ENCODE results near the gene RUVBL2. TPM values are rescaled to one million over a fixed set of nuclear protein-coding genes. Genes with fewer than 3 reads are reported as not detected.

Gene RUVBL2
- total RNA-seq = 113 and 122 TPM in 2 replicates

GRCh38 chr19:48993175-48994034 lies at the start of gene RUVBL2, which contains the start of gene GYS1:
Gene RUVBL2, plus strand, starts transcription at chr19:48993887. Its CDS starts 25 bp downstream, at chr19:48993912.
Gene GYS1, minus strand, starts transcription at chr19:48993309. Its CDS starts 197 bp downstream, at chr19:48993112.
- H2AFZ ChIP-seq (ENCODE audit: low read length) = peak within 1 kb of the TSS; percentile 82
- TF ChIP-seq CTCF (IDR thresholded peaks at IDR 0.05; ENCODE audit: extremely low read depth, low read depth, low read length) = peak; percentile 82

GRCh38 chr19:48945415-48945814 lies 48.3 kb upstream of the RUVBL2 start:
- DNase-seq (ENCODE audit: insufficient read length, low spot score, missing footprints) = peak; percentile 48
- no peak for TF ChIP-seq CTCF (IDR thresholded peaks at IDR 0.05; ENCODE audit: extremely low read depth, low read depth, low read length)
- no peaks in the 10 kb centered on the region for H3K4me1 ChIP-seq (ENCODE audit: insufficient read depth, low read length)
- H3K4me2 ChIP-seq (ENCODE audit: insufficient read depth, low read length) = no peak overlapping the region
- H3K9me3 ChIP-seq (ENCODE audit: low read depth, low read length) = peaks cover 6% of the 10 kb centered on the region
- H3K36me3 ChIP-seq (ENCODE audit: insufficient read depth, low read length) = no peaks in the 10 kb centered on the region
- H3K4me3 ChIP-seq (ENCODE audit: insufficient read depth, low read length) = no peak overlapping the region
- no peaks in the 10 kb centered on the region for H3K27me3 ChIP-seq (ENCODE audit: insufficient read depth, low read length)
- H4K20me1 ChIP-seq (ENCODE audit: insufficient read depth, low read length) = no peaks in the 10 kb centered on the region
- no peaks in the 10 kb centered on the region for H3K79me2 ChIP-seq (ENCODE audit: insufficient read depth, low read length)
- H3K27ac ChIP-seq (ENCODE audit: low read depth, low read length) = no peak overlapping the region
- no peak overlapping the region for H2AFZ ChIP-seq (ENCODE audit: low read length)

More at GRCh38 chr19:48993175-48994034, at the start of gene RUVBL2, which contains the start of gene GYS1:
- Histone ChIP-seq H3K4me1 (ENCODE audit: insufficient read depth, low read length) (peaks cover 29% of the 10 kb centered on the region), H3K4me2 (ENCODE audit: insufficient read depth, low read length) (peak within 1 kb of the TSS; percentile 99), H3K36me3 (ENCODE audit: insufficient read depth, low read length) (peaks cover 6% of the 10 kb centered on the region), H3K79me2 (ENCODE audit: insufficient read depth, low read length) (peaks cover 80% of the 10 kb centered on the region), H4K20me1 (ENCODE audit: insufficient read depth, low read length) (peaks cover 20% of the 10 kb centered on the region), H3K4me3 (ENCODE audit: insufficient read depth, low read length) (peak within 1 kb of the TSS; percentile 89), H3K9me3 (ENCODE audit: low read depth, low read length) (no peaks in the 10 kb centered on the region), H3K27me3 (ENCODE audit: insufficient read depth, low read length) (no peaks in the 10 kb centered on the region), H3K27ac (ENCODE audit: low read depth, low read length) (peak within 1 kb of the TSS; percentile 85)
- peak; percentile 98 for DNase-seq (ENCODE audit: insufficient read length, low spot score, missing footprints)

GRCh38 chr19:48945817-48946216 lies 47.9 kb upstream of the RUVBL2 start:
- H3K27me3 ChIP-seq (ENCODE audit: insufficient read depth, low read length) = no peaks in the 10 kb centered on the region
- DNase-seq (ENCODE audit: insufficient read length, low spot score, missing footprints) = no peak
- no peak overlapping the region for H2AFZ ChIP-seq (ENCODE audit: low read length)
- no peak for TF ChIP-seq CTCF (IDR thresholded peaks at IDR 0.05; ENCODE audit: extremely low read depth, low read depth, low read length)
- H3K4me2 ChIP-seq (ENCODE audit: insufficient read depth, low read length) = no peak overlapping the region
- no peaks in the 10 kb centered on the region for H3K36me3 ChIP-seq (ENCODE audit: insufficient read depth, low read length)
- no peak overlapping the region for H3K4me3 ChIP-seq (ENCODE audit: insufficient read depth, low read length)
- H3K9me3 ChIP-seq (ENCODE audit: low read depth, low read length) = peaks cover 6% of the 10 kb centered on the region
- no peaks in the 10 kb centered on the region for H4K20me1 ChIP-seq (ENCODE audit: insufficient read depth, low read length)
- H3K27ac ChIP-seq (ENCODE audit: low read depth, low read length) = no peak overlapping the region
- no peaks in the 10 kb centered on the region for H3K4me1 ChIP-seq (ENCODE audit: insufficient read depth, low read length)
- no peaks in the 10 kb centered on the region for H3K79me2 ChIP-seq (ENCODE audit: insufficient read depth, low read length)

All from osteoblast (primary cell).